Loucy (cell line): ENCODE measurements around the gene APLP1.

Experiments
- CTCF ChIP-seq: fragments of 200-600 bp; sonication (generic); conservative IDR thresholded peaks from 2 replicates; pipeline ENCODE4 v1.5.1; 2014; ENCODE audit warnings: mild to moderate bottlenecking, antibody characterized with exemption, low read length
- EZH2phosphoT487 ChIP-seq: fragments of 200-600 bp; IDR thresholded peaks from 2 replicates; pipeline ENCODE4 v1.6.1; 2018; ENCODE audit warnings: antibody characterized with exemption, mild to moderate bottlenecking, moderate library complexity, borderline replicate concordance

- TF ChIP-seq CTCF (no peak), EZH2phosphoT487 (no peak)
These were observed 7.9 kb upstream of the APLP1 start for GRCh38 chr19:35860436-35860817.
